Fibroblast of the aortic adventitia (primary cell): ENCODE measurements around the gene COPE. TPM values are rescaled to one million over a fixed set of nuclear protein-coding genes. Genes with fewer than 3 reads are reported as not detected.

Experiments
- DNase-seq: peaks from one replicate; pipeline ENCODE4 v3.0.0-alpha.2; 2010; ENCODE audit warnings: low read depth
- H3K4me3 ChIP-seq: 2 replicates; pipeline ENCODE4 v1.5.1; 2011; ENCODE audit warnings: low read depth, mild to moderate bottlenecking, control low read depth, low read length, moderate library complexity
- CTCF ChIP-seq: IDR thresholded peaks from 2 replicates; pipeline ENCODE4 v1.5.1; 2011; ENCODE audit warnings: mild to moderate bottlenecking, low read length, control low read depth, inconsistent platforms; ENCODE audit not compliant: insufficient read depth
- total RNA-seq: library from RNA; depleted of rRNA; stranded (reverse); fragments of >200 nt; gene quantifications from 2 replicates; pipeline ENCODE4 v1.2.3, GENCODE V29; 2012; ENCODE audit warnings: low replicate concordance

COPE gene
- total RNA-seq, 1 donor, result 172 TPM

- H3K4me3 ChIP-seq, result no peak overlapping the region
- no peak for TF ChIP-seq CTCF
- no peak for DNase-seq
Observed at GRCh38 chr19:18855647-18856384, 63.4 kb downstream of the COPE start.

- DNase-seq, result no peak
- TF ChIP-seq CTCF, result no peak
- no peak overlapping the region for H3K4me3 ChIP-seq
Observed at GRCh38 chr19:18854982-18855381, 64.2 kb downstream of the COPE start.

- no peak for TF ChIP-seq CTCF
- DNase-seq, result no peak
- H3K4me3 ChIP-seq, result no peak overlapping the region
Observed at GRCh38 chr19:18853755-18854427, 65.3 kb downstream of the COPE start.

DNA sequence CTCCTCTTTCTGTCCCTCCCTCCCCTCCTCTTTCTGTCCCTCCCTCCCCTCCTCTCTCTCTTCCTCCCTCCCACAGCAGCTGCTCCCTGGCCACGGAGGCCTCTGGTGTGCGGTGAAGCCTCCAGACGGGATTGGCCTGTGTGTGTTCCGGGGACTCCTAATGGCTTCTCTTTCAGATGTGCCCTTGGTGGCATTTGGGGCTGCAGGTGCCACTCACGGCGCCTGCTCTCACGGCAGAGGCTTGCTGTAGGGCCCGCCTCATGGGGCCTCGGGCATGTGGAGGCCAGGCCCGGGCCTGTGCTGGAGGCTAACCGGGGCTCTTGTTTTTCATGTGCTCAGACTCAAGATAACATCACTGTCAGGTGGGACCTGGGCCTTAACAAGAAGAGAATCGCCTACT lies 66.5 kb downstream of the COPE start:
- no peak overlapping the region for H3K4me3 ChIP-seq
- DNase-seq, result no peak
- TF ChIP-seq CTCF, result no peak

DNA sequence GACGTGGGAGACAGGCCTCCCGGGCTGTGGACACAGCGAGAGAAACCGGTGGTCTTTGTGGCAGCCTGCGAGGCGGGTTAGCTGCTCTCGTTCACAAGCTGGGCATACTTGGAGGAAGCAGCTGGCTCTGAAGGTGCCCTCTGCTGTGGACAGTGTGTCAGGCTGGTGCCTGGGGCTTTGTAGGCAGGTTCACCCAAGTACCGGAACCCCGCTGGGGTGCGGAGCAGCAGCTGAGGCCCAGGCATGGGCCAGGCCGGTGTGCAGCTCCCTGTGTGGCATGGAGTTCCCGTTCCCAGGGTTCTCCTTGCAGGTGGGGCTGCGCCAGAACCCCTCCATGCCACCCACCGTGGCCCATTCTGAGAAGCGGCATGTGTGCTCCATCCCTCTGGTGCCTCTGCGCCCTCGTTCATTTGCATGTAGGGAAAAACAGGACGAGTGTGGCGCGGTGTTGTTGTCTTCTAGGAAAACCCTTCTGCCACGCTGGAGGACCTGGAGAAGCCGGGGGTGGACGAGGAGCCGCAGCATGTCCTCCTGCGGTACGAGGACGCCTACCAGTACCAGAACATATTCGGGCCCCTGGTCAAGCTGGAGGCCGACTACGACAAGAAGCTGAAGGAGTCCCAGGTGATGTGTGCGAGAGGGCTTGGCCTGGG lies 67.4 kb downstream of the COPE start:
- no peak overlapping the region for H3K4me3 ChIP-seq
- no peak for TF ChIP-seq CTCF
- no peak for DNase-seq

- TF ChIP-seq CTCF, result no peak
- no peak overlapping the region for H3K4me3 ChIP-seq
- DNase-seq, result no peak
Observed at GRCh38 chr19:18850471-18851375, 68.5 kb downstream of the COPE start.
